Transverse colon (tissue), 4 donors: ENCODE data around the gene LHX2. TPM values are rescaled to one million over a fixed set of nuclear protein-coding genes. Genes with fewer than 3 reads are reported as not detected.

Experiments
- DNase-seq: peaks from one replicate; pipeline ENCODE4 v3.0.0-alpha.2; 2019
- H3K27ac ChIP-seq, 4 donors: fragments of 200-600 bp; sonication (generic); 2 replicates each; pipeline ENCODE4 v1.5.1; 2016 to 2018; ENCODE audit warnings: inconsistent platforms in 4 of 4
- H3K27me3 ChIP-seq: fragments of 200-600 bp; sonication (generic); 2 replicates; pipeline ENCODE4 v1.5.1; 2017; ENCODE audit warnings: inconsistent platforms
- H3K36me3 ChIP-seq, 4 donors: fragments of 200-600 bp; sonication (generic); 2 replicates each; pipeline ENCODE4 v1.5.1; 2017 to 2019; ENCODE audit warnings: inconsistent platforms in 4 of 4
- H3K4me1 ChIP-seq, 4 donors: fragments of 200-600 bp; sonication (generic); 2 replicates each; pipeline ENCODE4 v1.5.1; 2017 to 2020; ENCODE audit warnings: inconsistent platforms in 4 of 4
- H3K4me3 ChIP-seq, 4 donors: fragments of 200-600 bp; sonication (generic); 1 replicate in 1 of 4; 2 replicates in 3 of 4; pipeline versions ENCODE4 v1.5.1 to v1.6.1; 2017 to 2019; ENCODE audit warnings: inconsistent platforms in 4 of 4
- H3K9me3 ChIP-seq, 2 donors: fragments of 200-600 bp; sonication (generic); 2 replicates each; pipeline ENCODE4 v1.5.1; 2017 to 2019; ENCODE audit warnings: inconsistent platforms in 2 of 2
- CTCF ChIP-seq, 5 experiments: fragments of 200-600 bp in 3 of 5; fragments of 450-650 bp in 2 of 5; sonication (generic) in 3 of 5; IDR thresholded peaks; 1 replicate in 2 of 5; 2 replicates in 3 of 5; pipeline ENCODE4 v1.5.1; 2016 to 2017; ENCODE audit warnings: antibody characterized with exemption in 5 of 5, inconsistent platforms in 3 of 5, mild to moderate bottlenecking in 2 of 5, moderate library complexity in 1 of 5
- EP300 ChIP-seq: sonication (generic); formaldehyde crosslinking; IDR thresholded peaks from one replicate; pipeline ENCODE4 v1.6.1; 2017; ENCODE audit warnings: antibody characterized with exemption, low read depth
- POLR2A ChIP-seq: fragments of 450-650 bp; IDR thresholded peaks from one replicate; pipeline ENCODE4 v1.6.1; 2016; ENCODE audit warnings: antibody characterized with exemption, mild to moderate bottlenecking, moderate library complexity
- POLR2AphosphoS5 ChIP-seq, 3 donors: sonication (generic); formaldehyde crosslinking; IDR thresholded peaks; one replicate each; pipeline ENCODE4 v1.6.1; 2016; ENCODE audit warnings: antibody characterized with exemption in 3 of 3
- WGBS, 2 donors: methylation state at CpG; one replicate each; pipeline ENCODE4 v1.1.5; 2018; ENCODE audit warnings: low coverage in 1 of 2; 5-methylcytosine and 5-hydroxymethylcytosine counted together
- in situ Hi-C, 4 donors: fragments of 200-750 bp; cut with MboI; loops; one replicate each; pipeline versions ENCODE4 v1.15.0 to v1.15.1; 2017; ENCODE audit warnings: low sequenced_read_pairs in 3 of 4, low pct_ligation_motif_present in 1 of 4, low pct_unique_long_range_greater_than_20kb in 1 of 4
- intact Hi-C: fragments of 100-400 bp; cut with DNase I; formaldehyde crosslinking; loops from one replicate; pipeline ENCODE4 v1.15.1; 2023; ENCODE audit warnings: low total_unique reads
- total RNA-seq, 4 donors: library from RNA; depleted of rRNA; stranded (reverse); fragments of >200 nt; gene quantifications; one replicate each; pipeline ENCODE4 v1.1.0, GENCODE V29; 2016

LHX2 gene
- total RNA-seq, 4 donors from 2014 or later: not detected

GRCh38 chr9:124045076-124045829 lies 33.7 kb downstream of the LHX2 start:
- H3K4me3 ChIP-seq: peak overlapping the region; percentile 18 to 47 (median 29)
- peaks cover 10 to 25% (median 21%) of the 10 kb centered on the region in 4 donors for H3K4me1 ChIP-seq
- H3K27ac ChIP-seq: peak overlapping the region in 1 of 4 donors; percentile 41
- DNase-seq: peak; percentile 29
- no peaks in the 10 kb centered on the region for H3K36me3 ChIP-seq
- H3K27me3 ChIP-seq: peaks cover 68% of the 10 kb centered on the region
- WGBS, 2 donors: 17 to 72% methylated on average over 5 to 33 of the region's 49 CpGs
- TF ChIP-seq CTCF (IDR thresholded peaks at IDR 0.05): no peak
- TF ChIP-seq POLR2AphosphoS5 (IDR thresholded peaks at IDR 0.05): no peak
- TF ChIP-seq EP300: no peak
- TF ChIP-seq POLR2A: no peak
- intact Hi-C loops: no loop called here
- no peaks in the 10 kb centered on the region for H3K9me3 ChIP-seq
- in situ Hi-C loops: loop anchor here (10.0 to 25.0 kb wide), 4 partner anchors 333 to 633 kb away; no protein-coding TSS in a partner anchor

- Histone ChIP-seq H3K27me3 (peaks cover 63% of the 10 kb centered on the region), H3K4me3 (peak overlapping the region in 2 of 4 donors; percentile 22 to 47), H3K27ac (peak overlapping the region in 1 of 4 donors; percentile 41), H3K4me1 (peaks cover 10 to 19% (median 16%) of the 10 kb centered on the region in 4 donors), H3K36me3 (no peaks in the 10 kb centered on the region), H3K9me3 (no peaks in the 10 kb centered on the region)
- no peak for DNase-seq
- 41 to 60% methylated on average over 1 to 8 of the region's 18 CpGs for WGBS, 2 donors
- in situ Hi-C loops: loop anchor here (10.0 to 25.0 kb wide), 4 partner anchors 334 to 634 kb away; no protein-coding TSS in a partner anchor
- TF ChIP-seq POLR2AphosphoS5 (IDR thresholded peaks at IDR 0.05) (no peak), EP300 (no peak), CTCF (IDR thresholded peaks at IDR 0.05) (no peak), POLR2A (no peak)
- intact Hi-C loops: no loop called here
Measured at GRCh38 chr9:124045830-124046177, 34.2 kb downstream of the LHX2 start.

GRCh38 chr9:124046189-124046588 lies 34.6 kb downstream of the LHX2 start:
- 80 to 82% methylated on average over 8 to 10 of the region's 10 CpGs for whole genome bisulfite sequencing, 2 donors
- Histone ChIP-seq H3K36me3 (no peaks in the 10 kb centered on the region), H3K4me3 (no peak overlapping the region), H3K4me1 (peaks cover 8 to 15% (median 12%) of the 10 kb centered on the region in 4 donors), H3K27me3 (peaks cover 59% of the 10 kb centered on the region), H3K27ac (no peak overlapping the region), H3K9me3 (no peaks in the 10 kb centered on the region)
- in situ Hi-C loops (loop anchor here (10.0 to 25.0 kb wide), 4 partner anchors 334 to 634 kb away; no protein-coding TSS in a partner anchor), intact Hi-C loops (no loop called here)
- no peak for DNase-seq
- TF ChIP-seq EP300 (no peak), POLR2AphosphoS5 (IDR thresholded peaks at IDR 0.05) (no peak), CTCF (IDR thresholded peaks at IDR 0.05) (no peak), POLR2A (no peak)

- H3K27me3 ChIP-seq: peaks cover 48% of the 10 kb centered on the region
- in situ Hi-C loops: loop anchor here (10.0 to 25.0 kb wide), 4 partner anchors 335 to 635 kb away; no protein-coding TSS in a partner anchor
- TF ChIP-seq POLR2A (no peak), CTCF (IDR thresholded peaks at IDR 0.05) (no peak), POLR2AphosphoS5 (IDR thresholded peaks at IDR 0.05) (no peak)
Measured at GRCh38 chr9:124047251-124047672, 35.7 kb downstream of the LHX2 start.

More at GRCh38 chr9:124047251-124047672, 35.7 kb downstream of the LHX2 start:
- no peaks in the 10 kb centered on the region for H3K36me3 ChIP-seq
- peaks cover 6 to 12% (median 9%) of the 10 kb centered on the region in 4 donors for H3K4me1 ChIP-seq
- no peak for DNase-seq
- no peaks in the 10 kb centered on the region for H3K9me3 ChIP-seq
- intact Hi-C loops: no loop called here
- WGBS, 2 donors: 63 to 83% methylated on average over 7 to 8 of the region's 8 CpGs
- no peak overlapping the region for H3K27ac ChIP-seq
- H3K4me3 ChIP-seq: no peak overlapping the region
